ENCODE results near the gene LIFR. TPM values are rescaled to one million over a fixed set of nuclear protein-coding genes. Genes with fewer than 3 reads are reported as not detected.

Gene LIFR
- total RNA-seq, 1 donor from 2014 or later = 21.3 TPM

DNA sequence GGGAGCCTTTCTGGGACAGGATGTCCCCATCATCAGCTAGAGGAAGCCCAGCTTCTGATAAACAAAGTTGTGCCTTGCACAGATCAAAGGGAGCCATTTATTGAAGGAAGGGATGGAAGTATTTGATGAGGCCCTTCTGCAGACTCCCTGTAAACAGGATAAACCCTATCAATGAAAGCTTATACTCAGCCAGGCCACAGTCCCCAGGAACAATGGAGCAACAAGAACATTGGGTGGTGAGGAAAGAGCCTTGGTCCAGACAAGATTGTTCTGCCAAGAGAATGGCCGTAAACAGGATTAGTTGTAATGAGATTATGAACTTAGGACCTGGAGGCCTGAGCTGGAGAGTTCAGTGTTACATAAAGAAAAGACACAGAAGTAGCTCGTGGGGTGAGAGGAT is 40.5 kb upstream of the LIFR start:
- DNase-seq (ENCODE audit: low read depth, low spot score) = no peak
- no peak overlapping the region for H3K27ac Mint-ChIP-seq (ENCODE audit: unreplicated experiment)
- no peak overlapping the region for H3K4me3 Mint-ChIP-seq
- TF ChIP-seq, protein P1, sequence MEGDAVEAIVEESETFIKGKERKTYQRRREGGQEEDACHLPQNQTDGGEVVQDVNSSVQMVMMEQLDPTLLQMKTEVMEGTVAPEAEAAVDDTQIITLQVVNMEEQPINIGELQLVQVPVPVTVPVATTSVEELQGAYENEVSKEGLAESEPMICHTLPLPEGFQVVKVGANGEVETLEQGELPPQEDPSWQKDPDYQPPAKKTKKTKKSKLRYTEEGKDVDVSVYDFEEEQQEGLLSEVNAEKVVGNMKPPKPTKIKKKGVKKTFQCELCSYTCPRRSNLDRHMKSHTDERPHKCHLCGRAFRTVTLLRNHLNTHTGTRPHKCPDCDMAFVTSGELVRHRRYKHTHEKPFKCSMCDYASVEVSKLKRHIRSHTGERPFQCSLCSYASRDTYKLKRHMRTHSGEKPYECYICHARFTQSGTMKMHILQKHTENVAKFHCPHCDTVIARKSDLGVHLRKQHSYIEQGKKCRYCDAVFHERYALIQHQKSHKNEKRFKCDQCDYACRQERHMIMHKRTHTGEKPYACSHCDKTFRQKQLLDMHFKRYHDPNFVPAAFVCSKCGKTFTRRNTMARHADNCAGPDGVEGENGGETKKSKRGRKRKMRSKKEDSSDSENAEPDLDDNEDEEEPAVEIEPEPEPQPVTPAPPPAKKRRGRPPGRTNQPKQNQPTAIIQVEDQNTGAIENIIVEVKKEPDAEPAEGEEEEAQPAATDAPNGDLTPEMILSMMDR (conservative IDR thresholded peaks at IDR 0.05) = no peak
- H3K4me1 Mint-ChIP-seq = peaks cover 10% of the 10 kb centered on the region
- H3K9me3 Mint-ChIP-seq = no peaks in the 10 kb centered on the region
- no peaks in the 10 kb centered on the region for H3K27me3 Mint-ChIP-seq (ENCODE audit: low read depth)
- no peaks in the 10 kb centered on the region for H3K36me3 Mint-ChIP-seq (ENCODE audit: low read depth)

DNA sequence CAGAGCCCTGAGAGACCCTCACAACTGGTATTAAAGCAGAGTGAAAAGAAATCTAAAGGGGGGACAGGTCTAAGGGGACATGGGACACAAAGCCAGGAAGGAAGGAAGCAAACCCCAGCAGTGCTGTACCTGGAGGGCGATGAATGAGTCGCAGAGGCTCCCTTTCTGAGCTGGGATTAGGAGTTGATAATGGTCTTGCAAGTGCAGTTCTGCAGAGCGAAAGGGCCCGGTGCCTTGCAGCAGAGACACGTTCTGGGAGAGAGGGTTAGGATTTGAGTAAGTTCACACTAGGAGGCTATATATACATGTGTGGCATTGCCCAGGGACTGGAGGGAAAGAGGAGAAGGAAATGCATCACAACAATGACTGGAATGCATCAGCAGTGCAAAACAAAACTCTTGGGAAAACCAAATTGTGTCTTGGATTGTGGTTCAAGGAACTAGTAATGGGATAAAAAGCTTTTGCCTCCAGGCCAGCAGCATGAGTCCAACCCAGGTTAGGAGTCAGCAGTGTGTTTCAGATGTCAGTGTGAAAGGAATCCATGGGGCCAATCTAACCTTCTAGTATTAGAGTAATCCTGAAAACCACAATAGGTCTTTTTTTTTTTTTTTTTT is 38.8 kb upstream of the LIFR start:
- H3K36me3 Mint-ChIP-seq (ENCODE audit: low read depth) = no peaks in the 10 kb centered on the region

DNA sequence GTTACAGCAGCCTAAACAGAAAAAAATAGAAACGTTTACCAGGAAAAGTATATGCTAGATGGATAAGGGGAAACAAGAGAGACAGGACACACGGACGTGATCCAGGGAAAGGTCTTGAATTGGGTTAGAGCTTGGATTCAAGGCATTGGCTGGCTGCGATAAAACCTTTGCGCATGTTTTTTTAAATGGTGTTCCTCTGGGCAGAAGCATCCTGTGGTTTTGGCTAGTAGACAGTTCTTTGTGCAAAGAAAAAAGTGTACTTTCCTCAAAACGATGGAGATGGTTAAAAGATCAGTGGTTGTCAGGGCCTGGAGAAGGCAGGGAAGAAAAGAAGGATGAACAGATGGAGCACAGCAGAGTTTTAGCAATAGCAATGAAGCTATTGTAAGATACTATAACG is 37.5 kb upstream of the LIFR start:
- Mint-ChIP-seq H3K27me3 (ENCODE audit: low read depth) (no peaks in the 10 kb centered on the region), H3K4me3 (no peak overlapping the region), H3K9me3 (no peaks in the 10 kb centered on the region), H3K4me1 (peaks cover 10% of the 10 kb centered on the region), H3K36me3 (ENCODE audit: low read depth) (no peaks in the 10 kb centered on the region), H3K27ac (ENCODE audit: unreplicated experiment) (no peak overlapping the region)
- no peak for DNase-seq (ENCODE audit: low read depth, low spot score)
- TF ChIP-seq, protein P1 (conservative IDR thresholded peaks at IDR 0.05) = no peak

More for the DNA sequence above, 38.8 kb upstream of the LIFR start:
- peaks cover 10% of the 10 kb centered on the region for H3K4me1 Mint-ChIP-seq
- no peak overlapping the region for H3K4me3 Mint-ChIP-seq
- TF ChIP-seq, protein P1 (conservative IDR thresholded peaks at IDR 0.05) = no peak
- no peaks in the 10 kb centered on the region for H3K27me3 Mint-ChIP-seq (ENCODE audit: low read depth)
- no peak overlapping the region for H3K27ac Mint-ChIP-seq (ENCODE audit: unreplicated experiment)
- no peak for DNase-seq (ENCODE audit: low read depth, low spot score)
- no peaks in the 10 kb centered on the region for H3K9me3 Mint-ChIP-seq

DNA sequence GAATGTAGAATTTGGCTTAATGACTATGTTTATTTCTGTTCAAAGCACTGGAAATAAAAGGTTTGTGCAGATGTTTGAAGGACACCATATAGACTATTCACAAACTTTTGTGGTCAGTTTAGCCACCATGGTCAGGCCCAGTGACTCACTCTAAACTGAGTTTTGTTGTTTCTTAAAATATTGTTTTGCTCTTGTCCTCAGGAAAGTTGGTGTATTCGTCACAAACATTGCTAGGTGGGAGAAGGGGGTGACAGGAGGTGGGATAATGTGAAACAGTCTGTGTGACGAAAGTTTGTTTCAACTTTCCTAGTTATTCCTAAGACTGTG is 35.0 kb upstream of the LIFR start:
- no peaks in the 10 kb centered on the region for H3K9me3 Mint-ChIP-seq
- no peak for DNase-seq (ENCODE audit: low read depth, low spot score)

DNA sequence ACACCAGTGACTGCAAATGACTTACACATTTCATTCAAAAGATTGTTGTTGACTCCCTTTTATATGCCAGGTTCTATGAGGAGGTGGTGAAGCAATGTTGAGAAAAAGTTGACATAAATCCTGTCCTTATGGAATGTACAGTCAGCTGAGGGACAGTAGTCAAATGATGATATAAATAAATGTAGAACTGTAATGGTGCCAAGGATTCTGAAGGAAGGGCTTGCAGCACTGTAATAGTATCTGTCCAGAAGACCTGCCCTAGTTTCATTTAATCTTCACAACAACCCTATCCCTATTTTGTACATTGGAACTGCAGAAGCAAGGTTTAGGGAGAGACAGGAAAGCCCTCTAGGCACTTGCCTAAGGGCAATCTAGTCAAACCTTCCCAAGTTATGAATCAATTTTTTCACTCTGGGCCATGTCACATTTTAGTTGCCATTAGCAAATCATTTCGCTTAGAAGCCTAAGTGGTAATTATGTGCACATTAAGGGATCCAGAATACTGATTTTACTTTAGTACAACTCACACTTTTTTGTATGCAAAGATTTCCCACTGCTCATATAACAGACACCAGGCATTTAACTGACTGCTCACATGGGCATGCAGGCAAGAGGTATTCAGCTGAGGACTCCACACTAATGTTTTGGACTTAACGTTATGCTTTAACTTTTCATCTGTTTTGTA is 34.5 kb upstream of the LIFR start:
- TF ChIP-seq, protein P1 (conservative IDR thresholded peaks at IDR 0.05) = no peak
- Mint-ChIP-seq H3K4me3 (no peak overlapping the region), H3K27me3 (ENCODE audit: low read depth) (no peaks in the 10 kb centered on the region), H3K27ac (ENCODE audit: unreplicated experiment) (no peak overlapping the region), H3K4me1 (peaks cover 6% of the 10 kb centered on the region), H3K9me3 (no peaks in the 10 kb centered on the region), H3K36me3 (ENCODE audit: low read depth) (no peaks in the 10 kb centered on the region)
- DNase-seq (ENCODE audit: low read depth, low spot score) = no peak

More for the DNA sequence above, 35.0 kb upstream of the LIFR start:
- peaks cover 6% of the 10 kb centered on the region for H3K4me1 Mint-ChIP-seq
- no peaks in the 10 kb centered on the region for H3K27me3 Mint-ChIP-seq (ENCODE audit: low read depth)
- no peak overlapping the region for H3K4me3 Mint-ChIP-seq
- no peaks in the 10 kb centered on the region for H3K36me3 Mint-ChIP-seq (ENCODE audit: low read depth)
- H3K27ac Mint-ChIP-seq (ENCODE audit: unreplicated experiment) = no peak overlapping the region
- TF ChIP-seq, protein P1 (conservative IDR thresholded peaks at IDR 0.05) = no peak

Data from neural crest cell (in vitro differentiated cells).